Thyroid gland (tissue), 4 donors: Measurements from ENCODE around the gene ATXN1.
"Not testable (repeated sequence)": the region's sequence is repeated elsewhere in the genome, so short reads cannot be mapped to it uniquely, and the experiment has no call there.

Experiments
- POLR2A ChIP-seq, 2 donors: fragments of 450-650 bp; IDR thresholded peaks; one replicate each; pipeline ENCODE4 v1.6.1; 2017; ENCODE audit warnings: antibody characterized with exemption in 2 of 2, mild to moderate bottlenecking in 2 of 2, moderate library complexity in 1 of 2
- TF ChIP-seq, protein P1 (sequence below), 6 experiments: fragments of 200-600 bp in 3 of 6; fragments of 450-650 bp in 3 of 6; sonication (generic) in 3 of 6; IDR thresholded peaks; one replicate each; pipeline ENCODE4 v1.5.1; 2016 to 2019; ENCODE audit warnings: antibody characterized with exemption in 6 of 6, mild to moderate bottlenecking in 2 of 6, inconsistent platforms in 1 of 6, moderate library complexity in 1 of 6

DNA sequence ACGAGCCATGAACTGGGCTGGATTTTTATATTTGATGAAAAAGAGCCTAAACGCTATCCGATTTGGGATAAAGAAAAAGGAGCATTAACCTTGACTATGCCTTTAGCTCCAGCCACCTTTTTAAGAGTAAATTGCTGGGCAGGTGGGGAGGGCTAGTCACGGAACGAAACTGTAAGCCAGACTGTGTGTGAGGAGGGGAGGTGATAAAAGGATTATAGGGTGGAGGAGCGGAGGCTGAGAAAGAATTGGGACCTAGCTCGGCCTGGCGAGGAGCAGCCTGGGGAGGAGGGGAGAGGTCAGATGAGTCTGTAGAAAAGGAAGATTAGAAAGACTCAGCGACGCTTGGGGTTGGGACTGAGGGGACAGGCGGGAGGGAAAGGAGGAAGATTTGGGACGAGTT lies 498.5 kb downstream of the ATXN1 start:
- TF ChIP-seq POLR2A (IDR thresholded peaks at IDR 0.05) = not testable (repeated sequence)
- TF ChIP-seq, protein P1, sequence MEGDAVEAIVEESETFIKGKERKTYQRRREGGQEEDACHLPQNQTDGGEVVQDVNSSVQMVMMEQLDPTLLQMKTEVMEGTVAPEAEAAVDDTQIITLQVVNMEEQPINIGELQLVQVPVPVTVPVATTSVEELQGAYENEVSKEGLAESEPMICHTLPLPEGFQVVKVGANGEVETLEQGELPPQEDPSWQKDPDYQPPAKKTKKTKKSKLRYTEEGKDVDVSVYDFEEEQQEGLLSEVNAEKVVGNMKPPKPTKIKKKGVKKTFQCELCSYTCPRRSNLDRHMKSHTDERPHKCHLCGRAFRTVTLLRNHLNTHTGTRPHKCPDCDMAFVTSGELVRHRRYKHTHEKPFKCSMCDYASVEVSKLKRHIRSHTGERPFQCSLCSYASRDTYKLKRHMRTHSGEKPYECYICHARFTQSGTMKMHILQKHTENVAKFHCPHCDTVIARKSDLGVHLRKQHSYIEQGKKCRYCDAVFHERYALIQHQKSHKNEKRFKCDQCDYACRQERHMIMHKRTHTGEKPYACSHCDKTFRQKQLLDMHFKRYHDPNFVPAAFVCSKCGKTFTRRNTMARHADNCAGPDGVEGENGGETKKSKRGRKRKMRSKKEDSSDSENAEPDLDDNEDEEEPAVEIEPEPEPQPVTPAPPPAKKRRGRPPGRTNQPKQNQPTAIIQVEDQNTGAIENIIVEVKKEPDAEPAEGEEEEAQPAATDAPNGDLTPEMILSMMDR (IDR thresholded peaks at IDR 0.05) = not testable (repeated sequence)
